ENCODE measurements around the gene CYP19A1. TPM values are rescaled to one million over a fixed set of nuclear protein-coding genes. Genes with fewer than 3 reads are reported as not detected.

The CYP19A1 gene
- polyA plus RNA-seq, 1 of the 3 experiments (the other 2 are of a cell fraction): 0.03 TPM

DNA sequence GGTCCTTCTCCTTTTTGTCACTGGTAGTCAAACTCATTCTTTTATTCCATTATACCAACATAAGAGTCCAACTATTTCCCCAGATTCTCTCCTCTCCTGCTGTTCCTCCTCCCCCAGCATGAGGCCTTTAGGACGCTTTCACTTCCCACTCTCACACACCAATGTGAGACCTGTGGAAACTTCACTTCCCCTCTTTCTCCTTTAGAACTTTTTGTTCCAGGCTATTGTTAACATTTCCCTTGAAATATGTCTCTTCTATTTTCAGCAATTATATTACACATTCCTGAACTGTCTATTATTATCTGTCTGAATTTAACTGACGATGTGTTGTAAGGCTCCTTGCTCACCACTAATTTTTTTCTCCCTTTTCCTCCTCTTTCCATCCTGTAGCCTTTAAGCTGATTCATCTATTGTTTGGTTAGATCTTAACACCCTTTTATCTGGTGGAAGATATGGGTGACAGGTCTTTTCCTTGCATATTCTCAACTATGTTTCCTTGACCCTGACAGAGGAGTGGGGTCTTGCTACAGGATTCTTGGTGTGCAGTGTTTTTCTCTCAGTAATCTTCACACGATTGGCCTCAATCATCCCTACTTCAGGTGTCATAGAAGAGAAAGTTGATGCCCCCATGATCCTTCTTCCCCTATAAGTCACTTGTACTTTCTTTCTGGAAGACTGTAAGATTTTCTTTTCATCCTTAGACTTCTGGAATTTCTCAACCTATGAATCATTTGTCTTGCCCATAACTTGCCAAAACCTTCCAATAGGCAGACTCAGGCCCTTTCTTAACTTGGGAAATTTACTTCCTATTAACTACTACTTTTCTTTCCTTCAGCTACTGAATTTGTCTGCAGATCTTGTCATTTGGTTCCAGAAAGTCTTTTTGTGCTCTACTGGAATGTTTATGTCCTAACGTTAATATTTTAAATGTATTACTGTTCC, 5.9 kb downstream of the CYP19A1 start:
- Histone ChIP-seq H3K9me3 (no peaks in the 10 kb centered on the region), H3K9me2 (no peaks in the 10 kb centered on the region), H2AFZ (ENCODE audit: low read depth) (no peak overlapping the region), H4K20me1 (ENCODE audit: insufficient read depth) (no peaks in the 10 kb centered on the region), H3F3A (replicated peaks; ENCODE audit: insufficient read depth) (no peaks in the 10 kb centered on the region), H3K4me3 (ENCODE audit: low read depth in 2 of 2, low read length in 1 of 2) (no peak overlapping the region), H3K27me3 (ENCODE audit: insufficient read depth) (no peaks in the 10 kb centered on the region), H3K9ac (no peak overlapping the region), H3K4me2 (no peak overlapping the region), H3K4me1 (ENCODE audit: control insufficient read depth in 1 of 2, insufficient read depth in 2 of 2, low read depth in 1 of 2, low read length in 1 of 2) (no peaks in the 10 kb centered on the region), H3K27ac (ENCODE audit: low read depth in 2 of 2, low read length in 1 of 2) (no peak overlapping the region), H3K36me3 (replicated peaks in 1 of 2; ENCODE audit: control insufficient read depth in 1 of 2, insufficient read depth in 2 of 2, low read length in 1 of 2) (no peaks in the 10 kb centered on the region), H3K79me2 (ENCODE audit: insufficient read depth) (no peaks in the 10 kb centered on the region)
- POLR2A ChIA-PET: no interaction called here
- CTCF ChIA-PET: no interaction called here
- DNase-seq: no peak
- 48% methylated on average over 4 of the region's 4 CpGs for WGBS (ENCODE audit: low lambda C conversion rate)
- TF ChIP-seq NRF1 (IDR thresholded peaks at IDR 0.05; ENCODE audit: low read depth, low read length): no peak
- TF ChIP-seq, protein P1, sequence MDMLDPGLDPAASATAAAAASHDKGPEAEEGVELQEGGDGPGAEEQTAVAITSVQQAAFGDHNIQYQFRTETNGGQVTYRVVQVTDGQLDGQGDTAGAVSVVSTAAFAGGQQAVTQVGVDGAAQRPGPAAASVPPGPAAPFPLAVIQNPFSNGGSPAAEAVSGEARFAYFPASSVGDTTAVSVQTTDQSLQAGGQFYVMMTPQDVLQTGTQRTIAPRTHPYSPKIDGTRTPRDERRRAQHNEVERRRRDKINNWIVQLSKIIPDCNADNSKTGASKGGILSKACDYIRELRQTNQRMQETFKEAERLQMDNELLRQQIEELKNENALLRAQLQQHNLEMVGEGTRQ (IDR thresholded peaks at IDR 0.05; ENCODE audit: borderline replicate concordance, low read depth, low read length): no peak
- no peak for TF ChIP-seq POLR2AphosphoS5 (IDR thresholded peaks at IDR 0.05; ENCODE audit: low read depth, low read length)
- no peak for TF ChIP-seq MEF2A (IDR thresholded peaks at IDR 0.05; ENCODE audit: borderline replicate concordance, low read depth)
- TF ChIP-seq EP300 (IDR thresholded peaks at IDR 0.05; ENCODE audit: borderline replicate concordance in 1 of 2, low read depth in 1 of 2, low read length in 1 of 2): no peak
- TF ChIP-seq TAF1 (IDR thresholded peaks at IDR 0.05; ENCODE audit: borderline replicate concordance, low read depth, low read length): no peak
- TF ChIP-seq CHD2 (IDR thresholded peaks at IDR 0.05; ENCODE audit: low read length, partially characterized antibody): no peak
- no peak for TF ChIP-seq MAX (IDR thresholded peaks at IDR 0.05; ENCODE audit: low read depth)

GRCh38 chr15:51331141-51331540, 7.3 kb downstream of the CYP19A1 start:
- H3K4me2 ChIP-seq: no peak overlapping the region

More at GRCh38 chr15:51331141-51331540, 7.3 kb downstream of the CYP19A1 start:
- no peaks in the 10 kb centered on the region for H3K79me2 ChIP-seq (ENCODE audit: insufficient read depth)
- no peaks in the 10 kb centered on the region for H3K36me3 ChIP-seq (replicated peaks in 1 of 2; ENCODE audit: control insufficient read depth in 1 of 2, insufficient read depth in 2 of 2, low read length in 1 of 2)
- no peaks in the 10 kb centered on the region for H3K4me1 ChIP-seq (ENCODE audit: control insufficient read depth in 1 of 2, insufficient read depth in 2 of 2, low read depth in 1 of 2, low read length in 1 of 2)
- CTCF ChIA-PET: interaction anchor here (0.6 to 1.1 kb wide), 2 partner anchors 42 to 72 kb away, joined by 3 read pairs; no protein-coding TSS in a partner anchor
- H3F3A ChIP-seq (replicated peaks; ENCODE audit: insufficient read depth): no peaks in the 10 kb centered on the region
- no peak overlapping the region for H3K27ac ChIP-seq (ENCODE audit: low read depth in 2 of 2, low read length in 1 of 2)
- H3K9ac ChIP-seq: no peak overlapping the region
- TF ChIP-seq GABPA (IDR thresholded peaks at IDR 0.05; ENCODE audit: low read depth) (no peak), FOXM1 (IDR thresholded peaks at IDR 0.05; ENCODE audit: low read depth) (no peak), GATA2 (CRISPR knock-in tag; IDR thresholded peaks at IDR 0.05) (no peak), EP300 (IDR thresholded peaks at IDR 0.05; ENCODE audit: borderline replicate concordance in 1 of 2, low read depth in 1 of 2, low read length in 1 of 2) (no peak)
- DNase-seq: no peak
- no peak overlapping the region for H2AFZ ChIP-seq (ENCODE audit: low read depth)
- H3K9me3 ChIP-seq: no peaks in the 10 kb centered on the region
- no peaks in the 10 kb centered on the region for H3K27me3 ChIP-seq (ENCODE audit: insufficient read depth)
- no peaks in the 10 kb centered on the region for H3K9me2 ChIP-seq
- POLR2A ChIA-PET: no interaction called here
- H4K20me1 ChIP-seq (ENCODE audit: insufficient read depth): no peaks in the 10 kb centered on the region
- no peak overlapping the region for H3K4me3 ChIP-seq (ENCODE audit: low read depth in 2 of 2, low read length in 1 of 2)
- 29% methylated on average over 5 of the region's 5 CpGs for WGBS (ENCODE audit: low lambda C conversion rate)

Measured in SK-N-SH (cell line).